HEK293 (cell line): Measurements from ENCODE around the gene ARHGAP23.

ENCODE experiments used
- CTCF ChIA-PET: fragments of 350-600 bp; formaldehyde crosslinking; extraction: SDS; loops from one replicate; lab custom pipeline; 2021; ENCODE audit warnings: antibody characterized with exemption; lab: Yijun Ruan, JAX
- POLR2A ChIA-PET: fragments of 300-600 bp; formaldehyde crosslinking; extraction: SDS; loops from one replicate; lab custom pipeline; 2020; ENCODE audit warnings: antibody characterized with exemption, inconsistent platforms; lab: Yijun Ruan, JAX
- H3K27ac ChIP-seq: fragments of 200-500 bp; sonication (Bioruptor generic); 2 replicates; pipeline ENCODE4 v1.5.1; 2014; ENCODE audit warnings: low read depth, low read length, control low read depth, inconsistent platforms; ENCODE audit errors: extremely low read depth
- H3K36me3 ChIP-seq, 2 experiments: fragments of 200-500 bp in 1 of 2; sonication (Bioruptor generic) in 1 of 2; 1 replicate in 1 of 2; 2 replicates in 1 of 2; pipeline ENCODE4 v1.5.1; 2014 to 2017; ENCODE audit warnings: inconsistent platforms in 2 of 2, low read length in 2 of 2; ENCODE audit not compliant: control insufficient read depth in 2 of 2, insufficient read depth in 1 of 2
- H3K4me1 ChIP-seq: fragments of 200-500 bp; sonication (Bioruptor generic); 2 replicates; pipeline ENCODE4 v1.5.1; 2014; ENCODE audit warnings: mild to moderate bottlenecking, low read length, inconsistent platforms; ENCODE audit not compliant: control insufficient read depth, insufficient read depth
- H3K4me3 ChIP-seq: 2 replicates; pipeline ENCODE4 v1.5.1; 2011; ENCODE audit warnings: low read depth, mild to moderate bottlenecking, control low read depth, low read length, moderate library complexity
- H3K9me3 ChIP-seq: fragments of 200-500 bp; sonication (Bioruptor generic); 2 replicates; pipeline ENCODE4 v1.5.1; 2014; ENCODE audit warnings: low read depth, low read length, inconsistent platforms; ENCODE audit not compliant: control insufficient read depth, insufficient read depth
- BCL11A ChIP-seq: fragments of 450-650 bp; formaldehyde crosslinking; IDR thresholded peaks from 2 replicates; pipeline ENCODE4 v1.5.1; 2016; ENCODE audit warnings: low read depth, missing biosample characterization, missing genetic modification characterization
- EGR2 ChIP-seq: fragments of 450-650 bp; formaldehyde crosslinking; IDR thresholded peaks from 2 replicates; pipeline ENCODE4 v1.5.1; 2016; ENCODE audit warnings: low read depth, missing biosample characterization, missing genetic modification characterization
- GLI4 ChIP-seq: fragments of 450-650 bp; formaldehyde crosslinking; IDR thresholded peaks from 2 replicates; pipeline ENCODE4 v1.5.1; 2016; ENCODE audit warnings: missing biosample characterization, missing genetic modification characterization
- KLF10 ChIP-seq: fragments of 450-650 bp; IDR thresholded peaks from 2 replicates; pipeline ENCODE4 v1.5.1; 2018; ENCODE audit warnings: missing biosample characterization, mild to moderate bottlenecking, missing genetic modification characterization
- KLF7 ChIP-seq: fragments of 450-650 bp; formaldehyde crosslinking; IDR thresholded peaks from 2 replicates; pipeline ENCODE4 v1.5.1; 2016; ENCODE audit warnings: missing biosample characterization, missing genetic modification characterization, borderline replicate concordance
- MEIS1 ChIP-seq: sonication (generic); formaldehyde crosslinking; IDR thresholded peaks from 2 replicates; pipeline ENCODE4 v1.8.1; 2022; ENCODE audit warnings: missing genetic modification reagents, mild to moderate bottlenecking, borderline replicate concordance
- WT1 ChIP-seq: fragments of 450-650 bp; formaldehyde crosslinking; IDR thresholded peaks from 2 replicates; pipeline ENCODE4 v1.5.1; 2016; ENCODE audit warnings: missing biosample characterization, missing genetic modification characterization
- ZFHX2 ChIP-seq: fragments of 450-650 bp; formaldehyde crosslinking; conservative IDR thresholded peaks from 2 replicates; pipeline ENCODE4 v1.5.1; 2016; ENCODE audit warnings: missing biosample characterization, missing genetic modification characterization
- ZNF133 ChIP-seq: fragments of 450-650 bp; formaldehyde crosslinking; IDR thresholded peaks from 2 replicates; pipeline ENCODE4 v1.5.1; 2016; ENCODE audit warnings: missing biosample characterization, missing genetic modification characterization
- ZNF146 ChIP-seq: fragments of 450-650 bp; formaldehyde crosslinking; IDR thresholded peaks from 2 replicates; pipeline ENCODE4 v1.5.1; 2016; ENCODE audit warnings: missing biosample characterization, missing genetic modification characterization
- ZNF221 ChIP-seq: fragments of 450-650 bp; formaldehyde crosslinking; IDR thresholded peaks from 2 replicates; pipeline ENCODE4 v1.5.1; 2017; ENCODE audit warnings: missing biosample characterization, missing genetic modification characterization, borderline replicate concordance
- ZNF26 ChIP-seq: fragments of 450-650 bp; formaldehyde crosslinking; IDR thresholded peaks from 2 replicates; pipeline ENCODE4 v1.5.1; 2016; ENCODE audit warnings: missing biosample characterization, missing genetic modification characterization
- ZNF302 ChIP-seq: fragments of 450-650 bp; formaldehyde crosslinking; IDR thresholded peaks from 2 replicates; pipeline ENCODE4 v1.5.1; 2016; ENCODE audit warnings: missing biosample characterization, missing genetic modification characterization, low read depth
- ZNF398 ChIP-seq: fragments of 450-650 bp; formaldehyde crosslinking; IDR thresholded peaks from 2 replicates; pipeline ENCODE4 v1.5.1; 2017; ENCODE audit warnings: missing biosample characterization, missing genetic modification characterization
- ZNF404 ChIP-seq: fragments of 450-650 bp; formaldehyde crosslinking; IDR thresholded peaks from 2 replicates; pipeline ENCODE4 v1.5.1; 2017; ENCODE audit warnings: missing biosample characterization, missing genetic modification characterization
- ZNF473 ChIP-seq: fragments of 450-650 bp; formaldehyde crosslinking; IDR thresholded peaks from 2 replicates; pipeline ENCODE4 v1.5.1; 2017; ENCODE audit warnings: missing biosample characterization, missing genetic modification characterization
- ZNF518A ChIP-seq: fragments of 450-650 bp; formaldehyde crosslinking; conservative IDR thresholded peaks from 2 replicates; pipeline ENCODE4 v1.5.1; 2016; ENCODE audit warnings: low read depth, missing biosample characterization, missing genetic modification characterization
- ZNF624 ChIP-seq: fragments of 450-650 bp; formaldehyde crosslinking; IDR thresholded peaks from 2 replicates; pipeline ENCODE4 v1.5.1; 2017; ENCODE audit warnings: missing biosample characterization, missing genetic modification characterization
- ZSCAN5A ChIP-seq: fragments of 450-650 bp; formaldehyde crosslinking; IDR thresholded peaks from 2 replicates; pipeline ENCODE4 v1.5.1; 2016; ENCODE audit warnings: missing biosample characterization, missing genetic modification characterization
- TF ChIP-seq, protein P1 (sequence below): fragments of 450-650 bp; formaldehyde crosslinking; IDR thresholded peaks from 2 replicates; pipeline ENCODE4 v1.5.1; 2017; ENCODE audit warnings: missing biosample characterization, missing genetic modification characterization

ARHGAP23 gene

DNA sequence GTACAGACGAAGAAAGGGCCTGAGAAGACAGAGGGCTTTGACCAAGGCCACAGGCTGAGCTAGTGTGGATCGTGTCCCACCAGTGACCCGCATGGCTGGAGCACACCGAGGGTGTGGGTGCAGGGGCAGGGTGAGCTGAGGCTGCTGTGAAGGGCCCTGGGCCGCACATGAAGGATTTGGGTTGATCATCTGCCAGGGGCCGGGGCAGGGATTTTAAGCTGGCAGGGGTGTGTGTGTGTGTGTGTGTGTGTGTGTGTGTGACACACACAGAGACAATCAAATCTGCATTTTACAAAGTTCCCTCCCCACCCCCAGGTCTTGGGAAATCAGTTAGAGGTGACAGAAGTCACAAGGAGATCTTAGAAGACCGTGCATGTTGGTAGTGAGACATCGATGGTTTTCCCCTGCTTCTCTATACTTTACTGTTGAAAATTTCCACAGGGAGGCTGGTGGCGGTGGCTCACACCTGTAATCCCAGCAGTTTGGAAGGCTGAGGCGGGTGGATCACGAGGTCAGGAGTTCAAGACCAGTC lies 112.3 kb downstream of the ARHGAP23 start (continued):
- TF ChIP-seq EGR2 (tag by site-specific recombination) = no peak
- no peak for TF ChIP-seq BCL11A (tag by site-specific recombination)
- TF ChIP-seq ZNF404 = no peak
- no peak for TF ChIP-seq WT1
- TF ChIP-seq, protein P1, sequence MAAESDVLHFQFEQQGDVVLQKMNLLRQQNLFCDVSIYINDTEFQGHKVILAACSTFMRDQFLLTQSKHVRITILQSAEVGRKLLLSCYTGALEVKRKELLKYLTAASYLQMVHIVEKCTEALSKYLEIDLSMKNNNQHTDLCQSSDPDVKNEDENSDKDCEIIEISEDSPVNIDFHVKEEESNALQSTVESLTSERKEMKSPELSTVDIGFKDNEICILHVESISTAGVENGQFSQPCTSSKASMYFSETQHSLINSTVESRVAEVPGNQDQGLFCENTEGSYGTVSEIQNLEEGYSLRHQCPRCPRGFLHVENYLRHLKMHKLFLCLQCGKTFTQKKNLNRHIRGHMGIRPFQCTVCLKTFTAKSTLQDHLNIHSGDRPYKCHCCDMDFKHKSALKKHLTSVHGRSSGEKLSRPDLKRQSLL = no peak

GRCh38 chr17:38541281-38541680 lies 113.0 kb downstream of the ARHGAP23 start:
- no peaks in the 10 kb centered on the region for H3K4me1 ChIP-seq
- H3K9me3 ChIP-seq = no peaks in the 10 kb centered on the region
- H3K4me3 ChIP-seq = no peak overlapping the region
- no peaks in the 10 kb centered on the region; a peak in 1 of 3 replicates for H3K36me3 ChIP-seq
- CTCF ChIA-PET = interaction anchor here (0.7 to 1.1 kb wide), 3 partner anchors 13 to 33 kb away, joined by 3 to 6 read pairs (median 5); no protein-coding TSS in a partner anchor
- no peak overlapping the region for H3K27ac ChIP-seq
- TF ChIP-seq ZNF624 (tag by site-specific recombination) (no peak), ZFHX2 (tag by site-specific recombination) (no peak; the same call in 1 of the 2 replicates), ZNF302 (tag by site-specific recombination) (no peak), ZNF221 (tag by site-specific recombination) (no peak), ZSCAN5A (tag by site-specific recombination) (no peak), ZNF473 (tag by site-specific recombination) (no peak), ZNF518A (tag by site-specific recombination) (no peak), ZNF26 (tag by site-specific recombination) (no peak), ZNF398 (tag by site-specific recombination) (no peak), KLF10 (tag by site-specific recombination) (no peak), ZNF133 (tag by site-specific recombination) (no peak), ZNF146 (tag by site-specific recombination) (no peak), KLF7 (tag by site-specific recombination) (no peak), GLI4 (tag by site-specific recombination) (no peak), MEIS1 (CRISPR knock-in tag) (no peak)
- TF ChIP-seq, all 188 proteins: peak for 0
- POLR2A ChIA-PET = no interaction called here
